Measurements from ENCODE around the gene PROZ.

PROZ gene

DNA sequence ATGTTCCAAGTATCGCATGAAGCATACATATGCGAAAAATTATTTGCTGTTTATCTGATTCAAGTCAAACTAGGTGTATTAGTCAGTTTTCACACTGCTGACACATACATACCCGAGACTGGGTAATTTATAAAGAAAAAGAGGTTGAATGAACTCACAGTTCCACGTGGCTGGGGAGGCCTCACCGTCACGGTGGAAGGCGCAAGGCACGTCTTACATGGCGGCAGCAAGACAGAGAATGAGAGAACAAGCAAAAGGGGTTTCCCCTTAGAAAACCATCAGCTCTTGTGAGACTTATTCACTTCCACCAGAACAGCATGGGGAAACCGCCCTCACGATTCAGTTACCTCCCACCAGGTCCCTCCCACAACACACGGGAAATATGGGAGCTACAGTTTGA, 13.0 kb upstream of the PROZ start:
- DNase-seq (ENCODE audit: low read depth, low spot score), result no peak
- Histone ChIP-seq H3K4me3 (no peak overlapping the region), H3K9me3 (ENCODE audit: low read depth, low read length) (no peaks in the 10 kb centered on the region), H3K9ac (ENCODE audit: insufficient read length) (no peak overlapping the region), H3K27ac (no peak overlapping the region), H3K36me3 (ENCODE audit: insufficient read depth, low read length) (no peaks in the 10 kb centered on the region)
- no peak for TF ChIP-seq POLR2AphosphoS5 (IDR thresholded peaks at IDR 0.05; ENCODE audit: borderline replicate concordance, low read depth, low read length)
- TF ChIP-seq EZH2 (IDR thresholded peaks at IDR 0.05), result no peak
- TF ChIP-seq FOXP2 (optimal IDR thresholded peaks at IDR 0.05; ENCODE audit: control extremely low read depth, extremely low read length, insufficient read depth), result no peak

DNA sequence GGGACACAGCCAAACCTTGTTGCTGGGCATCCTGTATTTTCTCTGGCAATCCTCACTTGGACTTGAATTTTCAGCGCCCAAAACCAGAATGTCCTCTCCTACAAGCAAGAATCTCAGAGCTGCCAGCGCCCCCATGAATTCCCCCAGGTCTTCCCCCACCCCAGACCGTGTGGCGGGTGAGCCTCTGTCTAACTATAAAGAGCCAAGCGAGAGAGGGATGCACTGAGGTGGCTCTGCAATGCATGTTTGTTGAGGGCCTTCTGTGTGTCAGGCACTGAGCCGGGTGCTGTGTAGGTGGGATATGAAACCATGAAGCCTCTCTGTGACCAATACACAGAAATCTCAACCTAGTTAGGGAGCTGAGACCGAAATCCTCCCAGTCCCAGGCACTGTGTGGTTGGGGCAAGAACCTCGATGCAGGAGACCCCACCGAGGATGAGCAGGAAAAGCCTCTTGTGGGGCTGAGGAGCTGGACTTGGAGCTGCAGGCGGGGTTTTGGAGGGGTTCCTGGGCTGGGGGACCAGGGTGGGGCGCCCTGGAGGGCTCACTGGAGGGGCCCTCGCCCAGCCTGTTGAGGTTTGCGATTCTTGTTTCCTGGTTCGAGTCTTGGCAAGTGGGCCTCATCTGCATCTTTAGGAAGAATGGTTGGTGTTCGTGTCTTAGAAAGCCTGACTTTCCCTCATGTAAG, 12.4 kb upstream of the PROZ start:
- DNase-seq (ENCODE audit: low read depth, low spot score), result no peak
- no peak overlapping the region for H3K27ac ChIP-seq
- TF ChIP-seq POLR2AphosphoS5 (IDR thresholded peaks at IDR 0.05; ENCODE audit: borderline replicate concordance, low read depth, low read length), result no peak
- TF ChIP-seq FOXP2 (optimal IDR thresholded peaks at IDR 0.05; ENCODE audit: control extremely low read depth, extremely low read length, insufficient read depth), result no peak

DNA sequence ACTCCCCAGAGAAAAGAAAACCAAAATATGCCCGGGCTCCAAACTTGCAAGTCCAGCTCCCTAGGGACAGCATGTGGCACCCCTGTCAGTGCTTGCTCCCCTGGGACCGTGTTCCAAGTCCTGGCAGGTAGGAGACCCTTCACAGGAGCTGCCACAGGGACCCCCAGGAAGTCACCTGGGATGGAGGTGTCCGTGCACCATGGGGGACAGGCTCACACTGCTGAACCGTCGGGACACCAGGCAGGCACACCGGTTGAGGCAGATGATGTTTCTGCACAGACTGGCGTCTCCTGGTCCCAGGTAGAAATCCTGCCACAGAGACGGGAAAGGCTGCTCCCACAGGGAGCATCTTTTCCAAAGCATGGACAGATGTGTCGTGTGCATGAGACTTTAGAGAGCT, 11.7 kb upstream of the PROZ start:
- H3K9ac ChIP-seq (ENCODE audit: insufficient read length), result no peak overlapping the region
- H3K36me3 ChIP-seq (ENCODE audit: insufficient read depth, low read length), result no peaks in the 10 kb centered on the region
- TF ChIP-seq FOXP2 (optimal IDR thresholded peaks at IDR 0.05; ENCODE audit: control extremely low read depth, extremely low read length, insufficient read depth) (no peak), EZH2 (IDR thresholded peaks at IDR 0.05) (no peak)
- no peak overlapping the region for H3K27ac ChIP-seq
- H3K9me3 ChIP-seq (ENCODE audit: low read depth, low read length), result no peaks in the 10 kb centered on the region
- no peak overlapping the region for H3K4me3 ChIP-seq
- DNase-seq (ENCODE audit: low read depth, low spot score), result no peak

More for the DNA sequence above, 12.4 kb upstream of the PROZ start:
- Histone ChIP-seq H3K9me3 (ENCODE audit: low read depth, low read length) (no peaks in the 10 kb centered on the region), H3K9ac (ENCODE audit: insufficient read length) (no peak overlapping the region), H3K36me3 (ENCODE audit: insufficient read depth, low read length) (no peaks in the 10 kb centered on the region), H3K4me3 (no peak overlapping the region)

DNA sequence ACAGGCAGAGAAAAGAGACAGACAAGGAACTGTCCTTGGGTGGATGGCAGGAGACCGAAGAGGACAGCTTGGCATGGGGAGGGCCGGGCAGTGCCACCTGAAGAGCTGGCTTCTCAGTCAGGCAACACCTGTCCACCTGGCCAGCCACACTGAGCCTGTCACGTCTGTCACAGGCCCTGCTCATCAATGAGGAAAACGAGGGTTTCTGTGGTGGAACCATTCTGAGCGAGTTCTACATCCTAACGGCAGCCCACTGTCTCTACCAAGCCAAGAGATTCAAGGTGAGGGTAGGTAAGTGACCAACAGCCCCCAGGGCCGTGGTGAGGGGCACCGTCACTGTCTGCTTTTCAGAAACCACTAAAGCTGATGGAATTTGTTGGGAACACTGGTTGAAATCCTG, 11.2 kb upstream of the PROZ start:
- no peaks in the 10 kb centered on the region for H3K36me3 ChIP-seq (ENCODE audit: insufficient read depth, low read length)
- H3K9ac ChIP-seq (ENCODE audit: insufficient read length), result no peak overlapping the region
- TF ChIP-seq EZH2 (IDR thresholded peaks at IDR 0.05) (no peak), FOXP2 (optimal IDR thresholded peaks at IDR 0.05; ENCODE audit: control extremely low read depth, extremely low read length, insufficient read depth) (no peak), POLR2AphosphoS5 (IDR thresholded peaks at IDR 0.05; ENCODE audit: borderline replicate concordance, low read depth, low read length) (no peak)
- no peak for DNase-seq (ENCODE audit: low read depth, low spot score)
- H3K4me3 ChIP-seq, result no peak overlapping the region
- H3K27ac ChIP-seq, result no peak overlapping the region
- no peaks in the 10 kb centered on the region for H3K9me3 ChIP-seq (ENCODE audit: low read depth, low read length)

DNA sequence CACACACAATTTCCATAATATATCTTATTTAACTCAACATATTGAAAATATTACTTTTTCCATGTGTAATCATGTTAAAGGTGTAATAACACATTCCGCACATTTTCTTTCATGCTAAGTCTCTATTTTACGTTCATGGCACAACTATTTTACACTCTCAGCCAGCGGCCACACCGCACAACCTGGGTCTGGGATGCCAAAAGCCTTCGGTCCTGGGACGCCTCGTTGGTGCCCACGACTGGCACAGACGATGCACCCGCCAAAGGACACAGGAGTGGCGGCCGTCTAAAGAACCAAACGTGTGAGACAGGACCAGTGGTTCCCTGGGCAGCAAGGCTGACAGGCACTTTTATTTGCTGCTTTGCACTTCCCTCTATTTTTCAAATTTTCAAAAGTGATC, 10.0 kb upstream of the PROZ start:
- no peak for TF ChIP-seq POLR2AphosphoS5 (IDR thresholded peaks at IDR 0.05; ENCODE audit: borderline replicate concordance, low read depth, low read length)
- TF ChIP-seq FOXP2 (optimal IDR thresholded peaks at IDR 0.05; ENCODE audit: control extremely low read depth, extremely low read length, insufficient read depth), result no peak
- TF ChIP-seq EZH2 (IDR thresholded peaks at IDR 0.05), result no peak
- H3K9me3 ChIP-seq (ENCODE audit: low read depth, low read length), result no peaks in the 10 kb centered on the region
- no peaks in the 10 kb centered on the region for H3K36me3 ChIP-seq (ENCODE audit: insufficient read depth, low read length)
- H3K4me3 ChIP-seq, result no peak overlapping the region
- no peak for DNase-seq (ENCODE audit: low read depth, low spot score)
- H3K9ac ChIP-seq (ENCODE audit: insufficient read length), result no peak overlapping the region
- H3K27ac ChIP-seq, result no peak overlapping the region

DNA sequence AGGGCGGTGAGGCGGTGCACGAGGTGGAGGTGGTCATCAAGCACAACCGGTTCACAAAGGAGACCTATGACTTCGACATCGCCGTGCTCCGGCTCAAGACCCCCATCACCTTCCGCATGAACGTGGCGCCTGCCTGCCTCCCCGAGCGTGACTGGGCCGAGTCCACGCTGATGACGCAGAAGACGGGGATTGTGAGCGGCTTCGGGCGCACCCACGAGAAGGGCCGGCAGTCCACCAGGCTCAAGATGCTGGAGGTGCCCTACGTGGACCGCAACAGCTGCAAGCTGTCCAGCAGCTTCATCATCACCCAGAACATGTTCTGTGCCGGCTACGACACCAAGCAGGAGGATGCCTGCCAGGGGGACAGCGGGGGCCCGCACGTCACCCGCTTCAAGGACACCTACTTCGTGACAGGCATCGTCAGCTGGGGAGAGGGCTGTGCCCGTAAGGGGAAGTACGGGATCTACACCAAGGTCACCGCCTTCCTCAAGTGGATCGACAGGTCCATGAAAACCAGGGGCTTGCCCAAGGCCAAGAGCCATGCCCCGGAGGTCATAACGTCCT, 9.4 kb upstream of the PROZ start:
- no peaks in the 10 kb centered on the region for H3K9me3 ChIP-seq (ENCODE audit: low read depth, low read length)
- H3K27ac ChIP-seq, result no peak overlapping the region
- H3K4me3 ChIP-seq, result no peak overlapping the region
- no peaks in the 10 kb centered on the region for H3K36me3 ChIP-seq (ENCODE audit: insufficient read depth, low read length)
- DNase-seq (ENCODE audit: low read depth, low spot score), result no peak
- H3K9ac ChIP-seq (ENCODE audit: insufficient read length), result no peak overlapping the region
- no peak for TF ChIP-seq FOXP2 (optimal IDR thresholded peaks at IDR 0.05; ENCODE audit: control extremely low read depth, extremely low read length, insufficient read depth)
- TF ChIP-seq POLR2AphosphoS5 (IDR thresholded peaks at IDR 0.05; ENCODE audit: borderline replicate concordance, low read depth, low read length), result no peak
- no peak for TF ChIP-seq EZH2 (IDR thresholded peaks at IDR 0.05)

DNA sequence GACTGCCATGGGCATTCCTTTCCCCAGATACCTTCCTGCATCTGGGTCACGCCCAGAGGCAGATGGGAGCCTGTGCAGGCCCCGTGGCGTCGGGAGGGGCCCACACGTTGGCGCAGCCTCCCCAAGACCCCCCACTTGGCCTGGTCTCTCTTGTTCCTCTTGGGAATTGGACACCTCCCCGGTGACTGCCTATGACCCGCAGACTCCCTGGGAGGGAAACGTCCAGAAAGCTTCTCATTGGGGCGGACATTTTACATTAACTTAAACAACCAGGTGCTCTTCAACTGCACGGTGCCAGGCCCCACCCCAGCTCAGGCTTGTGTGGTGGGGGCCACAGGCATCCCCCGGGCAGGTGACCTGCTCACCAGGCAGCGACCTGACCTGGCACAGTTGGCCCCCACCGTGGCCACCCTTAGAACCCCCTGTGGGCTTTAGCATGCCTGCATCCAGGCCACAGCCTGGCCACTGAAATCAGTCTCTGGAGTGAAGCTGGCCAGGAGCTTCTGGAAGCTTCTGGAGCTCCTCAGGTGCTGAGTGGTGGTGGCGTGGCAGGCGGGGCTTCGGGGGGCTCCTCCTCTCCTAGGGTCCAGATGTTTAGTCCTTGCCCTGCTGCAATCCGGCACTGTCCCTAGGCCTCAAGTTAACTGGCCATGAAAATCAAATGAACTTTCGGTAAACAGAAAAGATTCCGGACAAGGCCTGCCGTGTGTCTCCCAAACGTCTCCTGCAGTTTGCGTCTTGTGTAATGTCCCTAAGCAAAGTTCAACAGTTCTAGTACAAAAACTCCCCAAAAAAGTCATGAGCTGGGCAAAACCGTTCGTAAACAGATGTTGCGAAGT, 8.5 kb upstream of the PROZ start:
- Histone ChIP-seq H3K9me3 (ENCODE audit: low read depth, low read length) (no peaks in the 10 kb centered on the region), H3K27ac (no peak overlapping the region), H3K36me3 (ENCODE audit: insufficient read depth, low read length) (no peaks in the 10 kb centered on the region), H3K4me3 (no peak overlapping the region), H3K9ac (ENCODE audit: insufficient read length) (no peak overlapping the region)
- no peak for DNase-seq (ENCODE audit: low read depth, low spot score)
- no peak for TF ChIP-seq EZH2 (IDR thresholded peaks at IDR 0.05)
- TF ChIP-seq FOXP2 (optimal IDR thresholded peaks at IDR 0.05; ENCODE audit: control extremely low read depth, extremely low read length, insufficient read depth), result no peak
- TF ChIP-seq POLR2AphosphoS5 (IDR thresholded peaks at IDR 0.05; ENCODE audit: borderline replicate concordance, low read depth, low read length), result no peak

DNA sequence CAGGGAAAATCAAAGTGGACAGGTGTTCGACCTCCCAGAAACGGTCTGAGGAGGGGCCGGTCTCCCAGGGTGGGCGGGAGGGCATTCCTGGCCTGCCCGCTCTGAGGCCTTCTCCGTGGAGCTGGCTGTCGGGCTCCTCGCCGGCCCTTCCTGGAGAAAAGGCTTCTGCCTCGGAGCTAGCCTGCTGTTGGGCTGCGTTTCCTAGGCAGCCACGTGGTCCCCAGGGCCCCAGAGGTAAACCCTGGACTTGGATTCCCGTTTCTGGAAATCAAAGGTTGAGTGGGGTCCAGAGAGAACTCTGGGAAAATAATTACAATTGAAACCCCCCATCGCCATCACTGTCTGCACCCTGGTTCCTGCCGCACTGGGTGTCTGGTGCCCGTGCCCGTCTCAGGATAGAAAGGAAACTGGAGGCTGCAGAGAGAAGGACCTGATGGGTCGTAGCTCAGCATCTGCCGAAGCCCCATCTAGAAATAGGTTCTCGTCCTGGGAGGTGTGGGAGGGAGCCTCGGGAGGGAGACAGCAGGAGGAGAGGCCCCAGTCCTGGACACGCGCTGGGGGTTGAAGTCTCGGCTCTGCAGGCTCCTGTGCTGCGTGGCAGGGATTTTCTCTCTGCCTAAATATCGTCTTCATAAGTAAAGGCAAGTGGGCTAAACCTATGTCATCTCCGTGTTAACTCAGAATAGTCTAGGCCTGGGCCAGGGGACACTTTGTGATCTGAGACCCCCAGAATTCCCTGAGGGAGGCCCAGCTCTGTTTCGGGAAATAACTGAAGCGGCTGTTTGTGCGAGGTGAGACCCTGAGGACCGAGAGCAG, 7.7 kb upstream of the PROZ start:
- H3K9ac ChIP-seq (ENCODE audit: insufficient read length), result no peak overlapping the region
- TF ChIP-seq POLR2AphosphoS5 (IDR thresholded peaks at IDR 0.05; ENCODE audit: borderline replicate concordance, low read depth, low read length), result no peak
- no peak for TF ChIP-seq EZH2 (IDR thresholded peaks at IDR 0.05)
- TF ChIP-seq FOXP2 (optimal IDR thresholded peaks at IDR 0.05; ENCODE audit: control extremely low read depth, extremely low read length, insufficient read depth), result no peak

More for the DNA sequence above, 7.7 kb upstream of the PROZ start:
- DNase-seq (ENCODE audit: low read depth, low spot score), result no peak
- H3K9me3 ChIP-seq (ENCODE audit: low read depth, low read length), result no peaks in the 10 kb centered on the region
- H3K36me3 ChIP-seq (ENCODE audit: insufficient read depth, low read length), result no peaks in the 10 kb centered on the region
- H3K4me3 ChIP-seq, result no peak overlapping the region
- H3K27ac ChIP-seq, result no peak overlapping the region
